ENCODE measurements around the gene RNASEH1. TPM values are rescaled to one million over a fixed set of nuclear protein-coding genes. Genes with fewer than 3 reads are reported as not detected.

RNASEH1 gene
- total and polyA plus RNA-seq, 10 of the 15 experiments (the other 5 are each of a cell fraction or from before 2014, with no cell fraction given) = 18.2 to 68.5 (median 28.2) TPM

Other genes starting within 250 kb of the RNASEH1 start
- gene EIPR1, start 180.5 kb downstream of the RNASEH1 start, total RNA-seq (2014; rRNA removed) = 49.3 and 50.3 TPM in 2 replicates
- gene EIPR1, start 180.5 kb downstream of the RNASEH1 start, total RNA-seq (2014; rRNA removed; fragmentation: Illumina TruSeq; extraction: Trizol) = 29.7 and 34.5 TPM in 2 replicates
- gene EIPR1, start 180.5 kb downstream of the RNASEH1 start, total RNA-seq (2021) = 39.0 and 43.4 TPM in 2 replicates
- gene EIPR1, start 180.5 kb downstream of the RNASEH1 start, polyA plus RNA-seq (2011; rRNA removed) = 40.5 and 61.2 TPM in 2 replicates
- 22.3 and 34.9 TPM in 2 replicates for gene EIPR1, start 180.5 kb downstream of the RNASEH1 start, polyA plus RNA-seq (2014; fragmentation: Illumina TruSeq; extraction: Trizol)
- 10 to 100 TPM; 23.6 to 24.0 TPM for gene EIPR1, start 180.5 kb downstream of the RNASEH1 start, polyA plus RNA-seq (2014; fragmentation: Nextera tagmentation; extraction: Ambion mirVana)
- 43.6 and 48.9 TPM in 2 replicates for gene EIPR1, start 180.5 kb downstream of the RNASEH1 start, polyA plus RNA-seq (2014; rRNA removed)
- 10 to 100 TPM; 41.1 to 49.1 TPM for gene EIPR1, start 180.5 kb downstream of the RNASEH1 start, polyA plus RNA-seq (2016; fragmentation: Nextera tagmentation; extraction: Ambion mirVana)
- 38.8 and 48.0 TPM in 2 replicates for gene TRAPPC12, start 178.6 kb downstream of the RNASEH1 start, total RNA-seq (2014; rRNA removed)
- gene TRAPPC12, start 178.6 kb downstream of the RNASEH1 start, total RNA-seq (2014; rRNA removed; fragmentation: Illumina TruSeq; extraction: Trizol) = 33.9 and 35.9 TPM in 2 replicates
- 63.2 and 77.1 TPM in 2 replicates for gene TRAPPC12, start 178.6 kb downstream of the RNASEH1 start, total RNA-seq (2021)
- 22.3 and 46.4 TPM in 2 replicates for gene TRAPPC12, start 178.6 kb downstream of the RNASEH1 start, polyA plus RNA-seq (2011; rRNA removed)
- 17.2 and 38.1 TPM in 2 replicates for gene TRAPPC12, start 178.6 kb downstream of the RNASEH1 start, polyA plus RNA-seq (2014; fragmentation: Illumina TruSeq; extraction: Trizol)
- gene TRAPPC12, start 178.6 kb downstream of the RNASEH1 start, polyA plus RNA-seq (2014; fragmentation: Nextera tagmentation; extraction: Ambion mirVana) = 10 to 100 TPM in 1 of 2 experiments, 1 to 10 TPM in 1; 8.6 to 22.9 TPM
- 39.4 and 57.5 TPM in 2 replicates for gene TRAPPC12, start 178.6 kb downstream of the RNASEH1 start, polyA plus RNA-seq (2014; rRNA removed)
- gene TRAPPC12, start 178.6 kb downstream of the RNASEH1 start, polyA plus RNA-seq (2016; fragmentation: Nextera tagmentation; extraction: Ambion mirVana) = 10 to 100 TPM; 30.2 to 36.7 TPM
- 15.9 and 19.3 TPM in 2 replicates for gene ADI1, start 38.8 kb downstream of the RNASEH1 start, total RNA-seq (2014; rRNA removed)
- gene ADI1, start 38.8 kb downstream of the RNASEH1 start, total RNA-seq (2014; rRNA removed; fragmentation: Illumina TruSeq; extraction: Trizol) = 15.0 and 15.6 TPM in 2 replicates
- 17.5 and 20.6 TPM in 2 replicates for gene ADI1, start 38.8 kb downstream of the RNASEH1 start, total RNA-seq (2021)
- 18.4 and 20.0 TPM in 2 replicates for gene ADI1, start 38.8 kb downstream of the RNASEH1 start, polyA plus RNA-seq (2011; rRNA removed)
- gene ADI1, start 38.8 kb downstream of the RNASEH1 start, polyA plus RNA-seq (2014; fragmentation: Illumina TruSeq; extraction: Trizol) = 16.1 and 19.8 TPM in 2 replicates
- 10 to 100 TPM in 1 of 2 experiments, 1 to 10 TPM in 1; 4.4 to 12.4 TPM for gene ADI1, start 38.8 kb downstream of the RNASEH1 start, polyA plus RNA-seq (2014; fragmentation: Nextera tagmentation; extraction: Ambion mirVana)
- gene ADI1, start 38.8 kb downstream of the RNASEH1 start, polyA plus RNA-seq (2014; rRNA removed) = 16.9 and 17.0 TPM in 2 replicates
- gene ADI1, start 38.8 kb downstream of the RNASEH1 start, polyA plus RNA-seq (2016; fragmentation: Nextera tagmentation; extraction: Ambion mirVana) = 10 to 100 TPM; 74.4 to 78.7 TPM
- 2,842 and 3,098 TPM in 2 replicates for gene RPS7, start 16.9 kb upstream of the RNASEH1 start, total RNA-seq (2014; rRNA removed)
- gene RPS7, start 16.9 kb upstream of the RNASEH1 start, total RNA-seq (2014; rRNA removed; fragmentation: Illumina TruSeq; extraction: Trizol) = 4,662 and 4,681 TPM in 2 replicates
- gene RPS7, start 16.9 kb upstream of the RNASEH1 start, total RNA-seq (2021) = 2,368 and 2,463 TPM in 2 replicates
- gene RPS7, start 16.9 kb upstream of the RNASEH1 start, polyA plus RNA-seq (2011; rRNA removed) = 2,490 and 2,717 TPM in 2 replicates
- gene RPS7, start 16.9 kb upstream of the RNASEH1 start, polyA plus RNA-seq (2014; fragmentation: Illumina TruSeq; extraction: Trizol) = 3,268 and 3,336 TPM in 2 replicates
- 1,000 to 10,000 TPM; 3,009 to 3,046 TPM for gene RPS7, start 16.9 kb upstream of the RNASEH1 start, polyA plus RNA-seq (2014; fragmentation: Nextera tagmentation; extraction: Ambion mirVana)
- gene RPS7, start 16.9 kb upstream of the RNASEH1 start, polyA plus RNA-seq (2014; rRNA removed) = 2,698 and 2,951 TPM in 2 replicates
- gene RPS7, start 16.9 kb upstream of the RNASEH1 start, polyA plus RNA-seq (2016; fragmentation: Nextera tagmentation; extraction: Ambion mirVana) = 1,000 to 10,000 TPM; 1,197 to 1,434 TPM
- gene COLEC11, start 36.8 kb upstream of the RNASEH1 start, total RNA-seq (2014; rRNA removed) = 0.11 TPM in 1 of 2 replicates, not detected in the other
- 0.09 and 0.18 TPM in 2 replicates for gene COLEC11, start 36.8 kb upstream of the RNASEH1 start, total RNA-seq (2014; rRNA removed; fragmentation: Illumina TruSeq; extraction: Trizol)
- 0.66 and 0.74 TPM in 2 replicates for gene COLEC11, start 36.8 kb upstream of the RNASEH1 start, total RNA-seq (2021)
- 0.30 and 0.34 TPM in 2 replicates for gene COLEC11, start 36.8 kb upstream of the RNASEH1 start, polyA plus RNA-seq (2011; rRNA removed)
- gene COLEC11, start 36.8 kb upstream of the RNASEH1 start, polyA plus RNA-seq (2014; fragmentation: Illumina TruSeq; extraction: Trizol) = not detected in 2 replicates
- gene COLEC11, start 36.8 kb upstream of the RNASEH1 start, polyA plus RNA-seq (2014; fragmentation: Nextera tagmentation; extraction: Ambion mirVana) = not detected
- 0.08 and 0.13 TPM in 2 replicates for gene COLEC11, start 36.8 kb upstream of the RNASEH1 start, polyA plus RNA-seq (2014; rRNA removed)
- under 1 TPM in 1 of 2 experiments, not detected in 1; 0.16 TPM for gene COLEC11, start 36.8 kb upstream of the RNASEH1 start, polyA plus RNA-seq (2016; fragmentation: Nextera tagmentation; extraction: Ambion mirVana)
- gene ALLC, start 99.9 kb upstream of the RNASEH1 start, total RNA-seq (2014; rRNA removed) = not detected in 2 replicates
- gene ALLC, start 99.9 kb upstream of the RNASEH1 start, total RNA-seq (2014; rRNA removed; fragmentation: Illumina TruSeq; extraction: Trizol) = not detected in 2 replicates
- not detected in 2 replicates for gene ALLC, start 99.9 kb upstream of the RNASEH1 start, total RNA-seq (2021)
- not detected in 2 replicates for gene ALLC, start 99.9 kb upstream of the RNASEH1 start, polyA plus RNA-seq (2011; rRNA removed)
- not detected in 2 replicates for gene ALLC, start 99.9 kb upstream of the RNASEH1 start, polyA plus RNA-seq (2014; fragmentation: Illumina TruSeq; extraction: Trizol)
- under 1 TPM in 1 of 2 experiments, not detected in 1; 0.05 TPM for gene ALLC, start 99.9 kb upstream of the RNASEH1 start, polyA plus RNA-seq (2014; fragmentation: Nextera tagmentation; extraction: Ambion mirVana)
- gene ALLC, start 99.9 kb upstream of the RNASEH1 start, polyA plus RNA-seq (2014; rRNA removed) = not detected in 2 replicates
- not detected for gene ALLC, start 99.9 kb upstream of the RNASEH1 start, polyA plus RNA-seq (2016; fragmentation: Nextera tagmentation; extraction: Ambion mirVana)
- gene DCDC2C, start 145.2 kb upstream of the RNASEH1 start, total RNA-seq (2014; rRNA removed) = not detected in 2 replicates
- gene DCDC2C, start 145.2 kb upstream of the RNASEH1 start, total RNA-seq (2014; rRNA removed; fragmentation: Illumina TruSeq; extraction: Trizol) = not detected in 2 replicates
- not detected in 2 replicates for gene DCDC2C, start 145.2 kb upstream of the RNASEH1 start, total RNA-seq (2021)
- not detected in 2 replicates for gene DCDC2C, start 145.2 kb upstream of the RNASEH1 start, polyA plus RNA-seq (2011; rRNA removed)
- gene DCDC2C, start 145.2 kb upstream of the RNASEH1 start, polyA plus RNA-seq (2014; fragmentation: Illumina TruSeq; extraction: Trizol) = not detected in 2 replicates
- not detected for gene DCDC2C, start 145.2 kb upstream of the RNASEH1 start, polyA plus RNA-seq (2014; fragmentation: Nextera tagmentation; extraction: Ambion mirVana)
- not detected in 2 replicates for gene DCDC2C, start 145.2 kb upstream of the RNASEH1 start, polyA plus RNA-seq (2014; rRNA removed)
- not detected for gene DCDC2C, start 145.2 kb upstream of the RNASEH1 start, polyA plus RNA-seq (2016; fragmentation: Nextera tagmentation; extraction: Ambion mirVana)